Measurements from ENCODE around the gene DCBLD2. TPM values are rescaled to one million over a fixed set of nuclear protein-coding genes. Genes with fewer than 3 reads are reported as not detected.

Gene DCBLD2
- total and polyA plus RNA-seq, 2 of the 13 experiments (the other 11 are each of a cell fraction or from before 2014, with no cell fraction given) = 43.8 to 56.9 TPM

DNA sequence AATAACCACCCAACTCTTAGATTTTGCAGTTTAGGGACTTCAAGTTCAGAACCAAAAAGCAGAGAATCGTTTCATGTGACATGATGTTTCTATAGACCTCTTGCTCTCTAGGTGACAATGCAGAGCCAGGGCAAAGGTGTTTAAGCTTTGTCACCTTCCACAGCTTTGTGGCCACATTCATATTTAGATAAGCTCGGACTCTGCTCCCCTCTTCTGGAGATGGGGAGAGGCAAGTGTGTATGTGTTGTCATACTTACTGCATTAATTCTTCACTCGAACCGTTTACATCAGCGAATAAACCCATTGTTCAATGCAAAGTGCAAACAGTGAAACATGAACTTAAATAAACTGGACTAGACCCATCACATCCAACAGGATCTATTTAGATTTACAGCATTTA, 105.2 kb downstream of the DCBLD2 start (continued):
- TF ChIP-seq, protein P1, sequence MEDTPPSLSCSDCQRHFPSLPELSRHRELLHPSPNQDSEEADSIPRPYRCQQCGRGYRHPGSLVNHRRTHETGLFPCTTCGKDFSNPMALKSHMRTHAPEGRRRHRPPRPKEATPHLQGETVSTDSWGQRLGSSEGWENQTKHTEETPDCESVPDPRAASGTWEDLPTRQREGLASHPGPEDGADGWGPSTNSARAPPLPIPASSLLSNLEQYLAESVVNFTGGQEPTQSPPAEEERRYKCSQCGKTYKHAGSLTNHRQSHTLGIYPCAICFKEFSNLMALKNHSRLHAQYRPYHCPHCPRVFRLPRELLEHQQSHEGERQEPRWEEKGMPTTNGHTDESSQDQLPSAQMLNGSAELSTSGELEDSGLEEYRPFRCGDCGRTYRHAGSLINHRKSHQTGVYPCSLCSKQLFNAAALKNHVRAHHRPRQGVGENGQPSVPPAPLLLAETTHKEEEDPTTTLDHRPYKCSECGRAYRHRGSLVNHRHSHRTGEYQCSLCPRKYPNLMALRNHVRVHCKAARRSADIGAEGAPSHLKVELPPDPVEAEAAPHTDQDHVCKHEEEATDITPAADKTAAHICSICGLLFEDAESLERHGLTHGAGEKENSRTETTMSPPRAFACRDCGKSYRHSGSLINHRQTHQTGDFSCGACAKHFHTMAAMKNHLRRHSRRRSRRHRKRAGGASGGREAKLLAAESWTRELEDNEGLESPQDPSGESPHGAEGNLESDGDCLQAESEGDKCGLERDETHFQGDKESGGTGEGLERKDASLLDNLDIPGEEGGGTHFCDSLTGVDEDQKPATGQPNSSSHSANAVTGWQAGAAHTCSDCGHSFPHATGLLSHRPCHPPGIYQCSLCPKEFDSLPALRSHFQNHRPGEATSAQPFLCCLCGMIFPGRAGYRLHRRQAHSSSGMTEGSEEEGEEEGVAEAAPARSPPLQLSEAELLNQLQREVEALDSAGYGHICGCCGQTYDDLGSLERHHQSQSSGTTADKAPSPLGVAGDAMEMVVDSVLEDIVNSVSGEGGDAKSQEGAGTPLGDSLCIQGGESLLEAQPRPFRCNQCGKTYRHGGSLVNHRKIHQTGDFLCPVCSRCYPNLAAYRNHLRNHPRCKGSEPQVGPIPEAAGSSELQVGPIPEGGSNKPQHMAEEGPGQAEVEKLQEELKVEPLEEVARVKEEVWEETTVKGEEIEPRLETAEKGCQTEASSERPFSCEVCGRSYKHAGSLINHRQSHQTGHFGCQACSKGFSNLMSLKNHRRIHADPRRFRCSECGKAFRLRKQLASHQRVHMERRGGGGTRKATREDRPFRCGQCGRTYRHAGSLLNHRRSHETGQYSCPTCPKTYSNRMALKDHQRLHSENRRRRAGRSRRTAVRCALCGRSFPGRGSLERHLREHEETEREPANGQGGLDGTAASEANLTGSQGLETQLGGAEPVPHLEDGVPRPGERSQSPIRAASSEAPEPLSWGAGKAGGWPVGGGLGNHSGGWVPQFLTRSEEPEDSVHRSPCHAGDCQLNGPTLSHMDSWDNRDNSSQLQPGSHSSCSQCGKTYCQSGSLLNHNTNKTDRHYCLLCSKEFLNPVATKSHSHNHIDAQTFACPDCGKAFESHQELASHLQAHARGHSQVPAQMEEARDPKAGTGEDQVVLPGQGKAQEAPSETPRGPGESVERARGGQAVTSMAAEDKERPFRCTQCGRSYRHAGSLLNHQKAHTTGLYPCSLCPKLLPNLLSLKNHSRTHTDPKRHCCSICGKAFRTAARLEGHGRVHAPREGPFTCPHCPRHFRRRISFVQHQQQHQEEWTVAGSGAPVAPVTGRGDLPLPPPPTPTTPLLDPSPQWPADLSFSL (CRISPR knock-in tag; IDR thresholded peaks at IDR 0.05) = peak; percentile 55; the same call in 1 of the 2 replicates
- TF ChIP-seq ELF3 (CRISPR knock-in tag; IDR thresholded peaks at IDR 0.05) (peak; percentile 16; the same call in 1 of the 2 replicates), ZNF232 (CRISPR knock-in tag; IDR thresholded peaks at IDR 0.05; ENCODE audit: borderline replicate concordance) (no peak), CREB1 (IDR thresholded peaks at IDR 0.05) (0 out of 2 replicates have a peak, but pooled peaks have one; percentile 4), CREB1 (CRISPR knock-in tag; IDR thresholded peaks at IDR 0.05) (no peak; the same call in 1 of the 2 replicates), SOX5 (CRISPR knock-in tag; IDR thresholded peaks at IDR 0.05; ENCODE audit: borderline replicate concordance) (peak; percentile 81), NFKBIZ (CRISPR knock-in tag; IDR thresholded peaks at IDR 0.05) (no peak), RAD21 (CRISPR knock-in tag; IDR thresholded peaks at IDR 0.05) (peak; percentile 38; the same call in 1 of the 2 replicates), PAXIP1 (CRISPR knock-in tag; conservative IDR thresholded peaks at IDR 0.05) (peak; percentile 24; the same call in 1 of the 2 replicates), ZBTB21 (CRISPR knock-in tag; IDR thresholded peaks at IDR 0.05) (0 out of 2 replicates have a peak, but pooled peaks have one; percentile 33), KLF11 (CRISPR knock-in tag; IDR thresholded peaks at IDR 0.05) (no peak), ZNF777 (CRISPR knock-in tag; IDR thresholded peaks at IDR 0.05) (no peak), TBX3 (IDR thresholded peaks at IDR 0.05; ENCODE audit: borderline replicate concordance) (peak; percentile 76; the same call in 1 of the 2 replicates), ZNF678 (CRISPR knock-in tag; IDR thresholded peaks at IDR 0.05) (no peak), TRAFD1 (CRISPR knock-in tag; IDR thresholded peaks at IDR 0.05; ENCODE audit: borderline replicate concordance) (no peak), ATF2 (CRISPR knock-in tag; IDR thresholded peaks at IDR 0.05) (0 out of 2 replicates have a peak, but pooled peaks have one; percentile 34), POLR2A (IDR thresholded peaks at IDR 0.05; ENCODE audit: insufficient read depth in 1 of 2, low read depth in 2 of 2, low read length in 2 of 2) (0 out of 4 replicates have a peak, but pooled peaks of 1 of the 2 experiments have one; percentile 24)

Data from HepG2 (cell line).